Astrocyte (in vitro differentiated cells and primary cell): Measurements from ENCODE around the gene CHP1. TPM values are rescaled to one million over a fixed set of nuclear protein-coding genes. Genes with fewer than 3 reads are reported as not detected.
A peak's percentile ranks its signal among the peaks of the same experiment; 100 is the strongest.

Experiments used
- DNase-seq: peaks from one replicate; pipeline ENCODE4 v3.0.0-alpha.2; 2010; ENCODE audit warnings: low read depth
- FAIRE-seq: peaks from 2 replicates; lab custom pipeline; 2011; peaks lifted over from hg19 to GRCh38; lab: Jason Lieb, UNC
- H2AFZ ChIP-seq: 2 replicates; pipeline ENCODE4 v1.6.0; 2012; ENCODE audit warnings: low read depth, low read length, inconsistent platforms
- H3K27ac ChIP-seq: 2 replicates; pipeline ENCODE4 v1.5.1; 2011; ENCODE audit warnings: low read depth, low read length, inconsistent platforms
- H3K27me3 ChIP-seq: 2 replicates; pipeline ENCODE4 v1.6.0; 2011; ENCODE audit warnings: low read length, inconsistent platforms; ENCODE audit not compliant: insufficient read depth
- H3K36me3 ChIP-seq: 2 replicates; pipeline ENCODE4 v1.5.1; 2011; ENCODE audit warnings: low read length, inconsistent platforms; ENCODE audit not compliant: insufficient read depth
- H3K4me1 ChIP-seq: 2 replicates; pipeline ENCODE4 v1.5.1; 2011; ENCODE audit warnings: low read length, inconsistent platforms; ENCODE audit not compliant: insufficient read depth
- H3K4me2 ChIP-seq: 2 replicates; pipeline ENCODE4 v1.6.0; 2012; ENCODE audit warnings: low read length, inconsistent platforms
- H3K4me3 ChIP-seq: 2 replicates; pipeline ENCODE4 v1.5.1; 2011; ENCODE audit warnings: low read depth, mild to moderate bottlenecking, low read length, inconsistent platforms; ENCODE audit not compliant: insufficient read depth
- H3K79me2 ChIP-seq: 2 replicates; pipeline ENCODE4 v1.6.0; 2012; ENCODE audit warnings: mild to moderate bottlenecking, low read length, inconsistent platforms; ENCODE audit not compliant: insufficient read depth
- H3K9ac ChIP-seq: 2 replicates; pipeline ENCODE4 v1.6.0; 2012; ENCODE audit warnings: mild to moderate bottlenecking, low read length, inconsistent platforms
- H3K9me3 ChIP-seq: 2 replicates; pipeline ENCODE4 v1.5.1; 2012; ENCODE audit warnings: low read depth, mild to moderate bottlenecking, low read length, inconsistent platforms; ENCODE audit not compliant: insufficient read depth
- H4K20me1 ChIP-seq: 2 replicates; pipeline ENCODE4 v1.6.0; 2012; ENCODE audit warnings: low read length, inconsistent platforms; ENCODE audit not compliant: insufficient read depth
- H3K27ac Mint-ChIP-seq: one replicate; pipeline ENCODE4 v1.8.0; 2021; ENCODE audit warnings: mild to moderate bottlenecking, mixed read lengths; ENCODE audit not compliant: unreplicated experiment
- H3K27me3 Mint-ChIP-seq: one replicate; pipeline ENCODE4 v1.8.0; 2021; ENCODE audit warnings: low read depth, mixed read lengths; ENCODE audit not compliant: unreplicated experiment
- H3K36me3 Mint-ChIP-seq: one replicate; pipeline ENCODE4 v1.8.0; 2021; ENCODE audit warnings: low read depth, mixed read lengths; ENCODE audit not compliant: unreplicated experiment
- H3K4me1 Mint-ChIP-seq: one replicate; pipeline ENCODE4 v1.8.0; 2021; ENCODE audit warnings: low read depth, mixed read lengths; ENCODE audit not compliant: unreplicated experiment
- H3K4me3 Mint-ChIP-seq: one replicate; pipeline ENCODE4 v1.8.0; 2021; ENCODE audit warnings: mild to moderate bottlenecking, moderate library complexity, mixed read lengths; ENCODE audit not compliant: unreplicated experiment
- H3K9me3 Mint-ChIP-seq: one replicate; pipeline ENCODE4 v1.8.0; 2021; ENCODE audit warnings: mild to moderate bottlenecking, mixed read lengths; ENCODE audit not compliant: unreplicated experiment
- CTCF ChIP-seq: IDR thresholded peaks from 2 replicates; pipeline ENCODE4 v1.5.1; 2011; ENCODE audit warnings: low read depth, mild to moderate bottlenecking, inconsistent platforms, low read length, moderate library complexity; ENCODE audit not compliant: insufficient read depth
- EZH2 ChIP-seq: IDR thresholded peaks from 2 replicates; pipeline ENCODE4 v1.6.1; 2012; ENCODE audit warnings: mild to moderate bottlenecking, low read length, inconsistent platforms; ENCODE audit not compliant: insufficient read depth
- total RNA-seq: library from RNA; stranded (reverse); gene quantifications from 2 replicates; pipeline ENCODE4 v1.2.1, GENCODE V29; 2021

Gene CHP1
- total RNA-seq, 1 donor from 2014 or later, result 101 TPM

DNA sequence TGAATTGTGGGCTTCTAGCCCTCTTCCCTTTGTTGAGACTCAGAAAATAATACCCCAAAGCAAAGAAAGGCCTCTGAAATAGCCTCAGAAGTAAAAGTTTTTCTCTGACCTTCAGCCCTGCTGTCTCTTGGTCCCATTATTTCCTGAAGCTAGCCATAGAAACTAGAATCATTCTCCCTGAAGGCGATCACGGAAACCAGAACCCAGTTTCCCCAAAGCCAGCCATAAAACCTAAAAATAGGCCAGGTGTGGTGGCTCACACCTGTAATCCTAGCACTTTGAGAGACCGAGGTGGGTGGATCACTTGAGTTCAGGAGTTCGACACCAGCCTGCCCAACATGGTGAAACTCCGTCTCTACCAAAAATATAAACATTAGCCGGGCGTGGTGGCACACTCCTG is 27.7 kb upstream of the CHP1 start:
- no peaks in the 10 kb centered on the region for H3K36me3 ChIP-seq
- H3K4me1 ChIP-seq, result no peaks in the 10 kb centered on the region
- H3K27me3 Mint-ChIP-seq, result no peaks in the 10 kb centered on the region
- H3K4me1 Mint-ChIP-seq, result no peaks in the 10 kb centered on the region
- no peaks in the 10 kb centered on the region for H3K9me3 Mint-ChIP-seq
- no peak overlapping the region for H3K27ac ChIP-seq
- no peak overlapping the region for H3K4me2 ChIP-seq
- H3K4me3 Mint-ChIP-seq, result no peak overlapping the region
- no peak for FAIRE-seq
- no peak for DNase-seq
- H4K20me1 ChIP-seq, result no peaks in the 10 kb centered on the region
- no peak overlapping the region for H2AFZ ChIP-seq
- no peaks in the 10 kb centered on the region for H3K79me2 ChIP-seq
- H3K9me3 ChIP-seq, result no peaks in the 10 kb centered on the region
- no peaks in the 10 kb centered on the region for H3K36me3 Mint-ChIP-seq
- H3K27ac Mint-ChIP-seq, result no peak overlapping the region
- no peaks in the 10 kb centered on the region for H3K27me3 ChIP-seq
- H3K4me3 ChIP-seq, result no peak overlapping the region
- no peak for TF ChIP-seq EZH2
- no peak for TF ChIP-seq CTCF
- no peak overlapping the region for H3K9ac ChIP-seq

- H3K4me1 Mint-ChIP-seq, result no peaks in the 10 kb centered on the region
- H3K9me3 Mint-ChIP-seq, result peaks cover 1% of the 10 kb centered on the region
- TF ChIP-seq CTCF (no peak), EZH2 (no peak)
Measured at GRCh38 chr15:41205315-41205714, 25.8 kb upstream of the CHP1 start.

DNA sequence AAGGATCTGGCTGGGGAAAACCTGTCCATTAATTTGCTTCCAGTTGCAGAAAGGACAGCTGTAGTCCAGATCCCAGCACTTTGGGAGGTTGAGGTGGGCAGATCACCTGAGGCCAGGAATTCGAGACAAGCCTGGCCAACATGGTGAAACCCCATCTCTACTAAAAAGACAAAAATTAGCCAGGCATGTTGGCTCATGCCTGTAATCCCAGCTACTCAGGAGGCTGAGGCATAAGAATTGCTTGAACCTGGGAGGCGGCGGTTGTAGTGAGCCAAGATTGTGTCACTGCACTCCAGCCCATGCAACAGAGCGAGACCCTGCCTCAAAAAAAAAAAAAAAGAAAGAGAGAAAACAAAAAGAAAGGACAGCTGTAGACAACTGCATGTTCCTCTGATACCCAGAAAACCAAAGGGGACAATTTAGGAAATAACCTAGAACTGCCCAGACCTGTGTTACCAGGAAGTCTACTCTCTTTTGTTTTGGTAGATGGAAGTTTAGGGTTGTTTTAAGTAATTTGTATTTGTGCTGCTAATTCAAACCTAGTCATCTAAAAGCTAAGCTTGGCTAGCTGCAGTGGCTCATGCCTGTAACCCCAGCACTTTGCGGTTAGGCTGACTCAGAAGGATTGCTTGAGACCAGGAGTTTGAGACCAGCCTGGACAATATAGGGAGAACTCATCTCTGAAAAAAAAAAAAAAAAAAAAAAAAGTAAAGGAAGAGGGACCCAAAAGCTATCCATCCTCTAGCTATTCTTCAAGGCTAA is 23.2 kb upstream of the CHP1 start:
- H4K20me1 ChIP-seq, result no peaks in the 10 kb centered on the region
- Mint-ChIP-seq H3K27me3 (no peaks in the 10 kb centered on the region), H3K4me3 (no peak overlapping the region), H3K9me3 (peaks cover 1% of the 10 kb centered on the region), H3K27ac (no peak overlapping the region), H3K36me3 (no peaks in the 10 kb centered on the region), H3K4me1 (no peaks in the 10 kb centered on the region)
- H3K36me3 ChIP-seq, result no peaks in the 10 kb centered on the region
- TF ChIP-seq CTCF, result no peak
- TF ChIP-seq EZH2, result no peak
- no peak overlapping the region for H3K27ac ChIP-seq
- peaks cover 13% of the 10 kb centered on the region for H3K27me3 ChIP-seq
- FAIRE-seq, result no peak
- H2AFZ ChIP-seq, result no peak overlapping the region
- H3K4me2 ChIP-seq, result no peak overlapping the region
- H3K9ac ChIP-seq, result no peak overlapping the region
- no peaks in the 10 kb centered on the region for H3K4me1 ChIP-seq
- no peaks in the 10 kb centered on the region for H3K9me3 ChIP-seq
- no peak overlapping the region for H3K4me3 ChIP-seq
- no peaks in the 10 kb centered on the region for H3K79me2 ChIP-seq
- DNase-seq, result peak; percentile 61

More at GRCh38 chr15:41205315-41205714, 25.8 kb upstream of the CHP1 start:
- FAIRE-seq (no peak), DNase-seq (no peak)
- H3K9me3 ChIP-seq, result no peaks in the 10 kb centered on the region
- Mint-ChIP-seq H3K27ac (no peak overlapping the region), H3K27me3 (no peaks in the 10 kb centered on the region), H3K36me3 (no peaks in the 10 kb centered on the region), H3K4me3 (no peak overlapping the region)
- no peak overlapping the region for H3K4me3 ChIP-seq
- H3K79me2 ChIP-seq, result no peaks in the 10 kb centered on the region
- no peak overlapping the region for H2AFZ ChIP-seq
- no peak overlapping the region for H3K4me2 ChIP-seq
- peaks cover 7% of the 10 kb centered on the region for H3K27me3 ChIP-seq
- H4K20me1 ChIP-seq, result no peaks in the 10 kb centered on the region
- H3K36me3 ChIP-seq, result no peaks in the 10 kb centered on the region
- no peaks in the 10 kb centered on the region for H3K4me1 ChIP-seq
- H3K9ac ChIP-seq, result no peak overlapping the region
- no peak overlapping the region for H3K27ac ChIP-seq
